NB4 (cell line): ENCODE results near the gene ABTB2.

Experiments used
- CTCF ChIP-seq: IDR thresholded peaks from one replicate; pipeline ENCODE4 v1.5.1; 2012; ENCODE audit warnings: low read depth, low read length
- MYC ChIP-seq: IDR thresholded peaks from 2 replicates; pipeline ENCODE4 v1.6.1; 2011; ENCODE audit warnings: low read depth, low read length
- POLR2A ChIP-seq: IDR thresholded peaks from 2 replicates; pipeline ENCODE4 v1.6.1; 2011; ENCODE audit warnings: mild to moderate bottlenecking; ENCODE audit not compliant: insufficient read length; ENCODE audit errors: extremely low read depth

- TF ChIP-seq CTCF (no peak), POLR2A (no peak), MYC (no peak)
These were observed 169.6 kb downstream of the ABTB2 start for GRCh38 chr11:34188181-34188580.
